Measurements from ENCODE around the gene PITHD1. TPM values are rescaled to one million over a fixed set of nuclear protein-coding genes. Genes with fewer than 3 reads are reported as not detected.
A peak's percentile ranks its signal among the peaks of the same experiment; 100 is the strongest.
"Not testable (repeated sequence)": the region's sequence is repeated elsewhere in the genome, so short reads cannot be mapped to it uniquely, and the experiment has no call there.

Gene PITHD1, protein sequence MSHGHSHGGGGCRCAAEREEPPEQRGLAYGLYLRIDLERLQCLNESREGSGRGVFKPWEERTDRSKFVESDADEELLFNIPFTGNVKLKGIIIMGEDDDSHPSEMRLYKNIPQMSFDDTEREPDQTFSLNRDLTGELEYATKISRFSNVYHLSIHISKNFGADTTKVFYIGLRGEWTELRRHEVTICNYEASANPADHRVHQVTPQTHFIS
- total RNA-seq, result 32.9 TPM

DNA sequence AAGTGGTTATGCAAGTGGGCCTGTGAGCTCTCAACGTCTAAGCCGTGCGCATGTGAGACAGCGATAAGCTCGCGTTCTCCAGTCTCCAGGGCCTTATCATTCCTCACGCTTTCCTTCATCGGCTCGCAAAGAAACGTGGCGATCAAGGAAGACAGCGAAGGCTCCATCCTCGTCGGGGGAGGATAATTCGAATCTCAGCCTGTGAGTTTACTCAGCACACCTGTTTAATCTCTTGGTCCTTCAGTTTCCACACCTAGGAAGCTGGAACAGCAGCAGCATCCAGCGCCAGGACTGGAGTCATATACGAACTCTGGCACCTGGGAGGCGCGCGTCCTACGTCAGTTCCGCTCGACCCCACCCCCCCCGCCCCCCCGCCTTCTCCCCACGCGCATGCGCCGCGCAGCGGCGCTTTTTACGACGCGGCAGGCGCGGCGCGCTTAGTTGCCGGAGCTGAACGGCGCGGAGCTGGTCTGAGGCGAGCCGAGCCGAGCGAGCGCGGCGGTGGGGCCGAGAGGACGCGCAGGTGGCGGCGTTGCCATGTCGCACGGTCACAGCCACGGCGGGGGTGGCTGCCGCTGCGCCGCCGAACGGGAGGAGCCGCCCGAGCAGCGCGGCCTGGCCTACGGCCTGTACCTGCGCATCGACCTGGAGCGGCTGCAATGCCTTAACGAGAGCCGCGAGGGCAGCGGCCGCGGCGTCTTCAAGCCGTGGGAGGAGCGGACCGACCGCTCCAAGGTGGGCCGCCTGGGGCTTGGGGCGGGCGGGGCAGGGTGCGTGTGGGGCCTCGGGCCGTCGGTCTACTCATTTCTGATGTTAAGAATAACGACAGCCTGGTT lies at the start of gene PITHD1:
PITHD1 (plus strand) TSS at position 440 of the 836 bp plus-strand sequence; CDS start at position 538, 98 bp downstream.
- ATAC-seq (peak; percentile 83), DNase-seq (ENCODE audit: low spot score) (peak; percentile 86)

DNA sequence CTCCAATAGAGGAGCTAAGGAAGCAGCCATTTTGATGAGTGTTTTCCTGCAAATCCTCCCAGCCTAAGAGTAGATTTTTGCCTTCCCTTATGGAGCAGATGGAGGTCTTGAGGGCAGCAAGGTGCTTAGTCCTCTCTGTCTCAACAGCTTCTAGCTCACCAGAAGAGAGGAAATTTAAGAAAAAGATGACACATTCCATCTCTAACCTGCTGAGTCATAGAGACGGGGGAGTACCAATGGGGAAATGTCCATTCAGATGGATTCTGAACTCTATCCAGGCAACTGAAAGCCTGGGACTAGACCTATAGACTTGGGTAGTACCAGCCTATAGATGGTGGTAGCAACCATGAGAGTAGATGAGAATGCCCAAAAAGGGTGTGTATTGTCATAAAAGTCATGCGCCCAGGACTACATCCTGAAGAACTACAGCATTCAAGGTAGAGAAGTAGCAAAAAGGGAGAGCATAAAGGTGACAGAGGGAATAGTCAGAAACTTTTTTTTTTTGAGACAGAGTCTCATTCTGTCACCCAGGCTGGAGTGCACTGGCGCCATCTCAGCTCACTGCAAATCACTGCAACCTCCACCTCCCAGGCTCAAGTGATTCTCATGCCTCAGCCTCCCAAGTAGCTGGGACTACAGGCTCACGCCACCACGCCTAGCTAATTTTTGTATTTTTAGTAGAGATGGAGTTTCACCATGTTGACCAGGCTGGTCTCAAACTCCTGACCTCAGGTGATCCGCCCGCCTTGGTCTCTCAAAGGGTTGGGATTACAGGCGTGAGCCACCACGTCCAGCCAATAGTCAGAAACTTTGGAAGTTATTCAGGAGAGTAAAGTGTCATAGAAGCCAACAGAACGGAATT lies 45.6 kb upstream of the PITHD1 start:
- ATAC-seq (no peak), DNase-seq (ENCODE audit: low spot score) (no peak)

DNA sequence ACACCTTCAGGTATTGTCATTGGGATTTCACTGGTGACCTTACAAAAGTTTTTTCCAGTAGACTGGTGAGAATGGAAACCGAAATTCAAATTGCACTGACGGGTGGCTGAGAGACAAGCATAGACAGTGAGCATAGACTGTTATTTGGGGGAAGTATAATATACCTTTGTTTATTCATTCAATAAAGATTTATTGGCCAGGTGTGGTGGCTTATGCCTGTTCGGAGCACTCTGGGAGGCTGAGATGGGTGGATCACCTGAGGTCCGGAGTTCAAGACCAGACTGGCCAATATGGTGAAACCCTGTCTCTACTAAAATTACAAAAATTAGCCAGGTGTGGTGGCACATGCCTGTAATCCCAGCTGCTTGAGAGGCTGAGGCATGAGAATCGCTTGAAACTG lies 44.9 kb upstream of the PITHD1 start:
- DNase-seq (ENCODE audit: low spot score); ATAC-seq: not testable (repeated sequence)

DNA sequence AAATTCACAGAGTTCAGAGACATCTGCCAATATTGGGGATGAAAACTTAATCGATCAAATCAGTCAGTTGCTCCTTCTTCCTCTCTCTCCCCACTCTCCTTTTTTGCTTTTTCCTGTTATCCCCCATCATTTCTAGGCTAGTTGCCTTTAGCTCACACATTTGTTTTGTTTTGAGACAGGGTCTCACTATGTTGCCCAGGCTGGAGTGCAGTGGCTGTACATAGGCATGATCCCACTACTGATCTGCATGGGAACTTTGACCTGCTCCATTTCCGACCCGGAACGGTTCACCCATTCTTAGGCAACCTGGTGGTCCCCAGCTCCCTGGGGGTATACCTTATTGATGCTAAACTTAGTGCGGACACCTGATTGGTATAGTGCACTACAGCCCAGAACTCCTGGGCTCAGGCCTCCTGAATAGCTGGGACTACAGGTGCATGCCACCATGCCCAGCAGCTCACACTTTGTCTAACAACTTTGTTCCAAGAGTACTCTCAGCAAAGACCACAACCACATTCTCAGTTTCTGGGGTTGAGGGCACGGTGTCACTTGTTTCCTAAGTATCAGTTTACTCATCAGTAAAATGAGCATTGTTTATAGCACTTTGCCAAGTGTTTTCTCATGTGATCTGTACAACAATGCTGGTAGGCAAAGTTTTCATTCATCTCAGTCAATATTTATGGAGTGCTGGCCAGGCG lies 41.6 kb upstream of the PITHD1 start:
- DNase-seq (ENCODE audit: low spot score), result no peak

DNA sequence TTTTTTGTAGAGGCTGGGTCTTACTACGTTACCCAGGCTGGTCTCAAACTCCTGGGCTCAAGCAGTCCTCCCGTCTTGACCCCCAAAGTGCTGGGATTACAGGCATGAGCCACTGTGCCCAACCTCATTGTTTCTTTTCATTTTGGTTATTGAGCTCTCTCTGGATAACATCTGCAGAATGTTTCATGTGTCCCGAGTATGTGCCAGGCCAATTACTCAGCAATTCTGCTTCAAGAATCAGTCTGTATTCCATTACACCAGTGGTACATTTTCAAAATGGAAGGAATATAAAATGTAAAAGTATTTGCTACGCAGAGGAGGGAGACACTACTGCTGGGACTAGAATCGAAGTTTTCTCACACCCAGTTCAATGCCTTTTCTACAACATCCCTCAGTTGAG lies 36.6 kb upstream of the PITHD1 start:
- no peak for ATAC-seq

More for the DNA sequence above, 41.6 kb upstream of the PITHD1 start:
- no peak for ATAC-seq

DNA sequence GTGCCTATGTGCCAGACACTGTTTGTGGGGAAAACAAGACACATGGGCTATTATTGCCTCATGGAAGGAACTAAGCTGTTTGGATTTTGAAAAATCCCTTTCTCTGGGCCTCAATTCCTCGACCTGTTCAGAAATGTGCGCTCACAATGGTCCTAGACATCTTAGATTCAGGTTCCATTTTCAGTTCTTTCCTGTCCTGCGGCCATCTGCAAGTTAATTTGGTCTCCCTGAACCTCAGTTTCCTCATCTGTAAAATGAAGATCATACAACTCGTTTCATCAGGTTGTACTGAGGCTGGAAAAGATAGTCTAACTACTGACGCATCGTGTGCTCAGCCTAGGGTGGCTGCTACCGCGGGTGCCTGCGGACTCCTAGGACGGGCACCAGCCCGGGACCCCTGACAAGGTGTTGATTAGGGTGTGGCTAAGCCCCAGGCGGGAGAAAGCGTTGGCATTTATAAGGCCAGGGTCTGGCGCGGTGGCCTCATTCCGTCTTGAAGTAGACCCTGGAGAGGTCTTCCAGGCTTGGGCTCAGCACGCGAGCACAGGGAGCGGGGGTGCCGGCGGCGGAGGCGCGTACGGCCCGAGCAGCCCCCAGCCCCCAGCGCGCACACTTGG lies 35.4 kb upstream of the PITHD1 start:
- DNase-seq (ENCODE audit: low spot score) (peak; percentile 56), ATAC-seq (peak; percentile 21)

More for the DNA sequence above, 36.6 kb upstream of the PITHD1 start:
- no peak for DNase-seq (ENCODE audit: low spot score)

DNA sequence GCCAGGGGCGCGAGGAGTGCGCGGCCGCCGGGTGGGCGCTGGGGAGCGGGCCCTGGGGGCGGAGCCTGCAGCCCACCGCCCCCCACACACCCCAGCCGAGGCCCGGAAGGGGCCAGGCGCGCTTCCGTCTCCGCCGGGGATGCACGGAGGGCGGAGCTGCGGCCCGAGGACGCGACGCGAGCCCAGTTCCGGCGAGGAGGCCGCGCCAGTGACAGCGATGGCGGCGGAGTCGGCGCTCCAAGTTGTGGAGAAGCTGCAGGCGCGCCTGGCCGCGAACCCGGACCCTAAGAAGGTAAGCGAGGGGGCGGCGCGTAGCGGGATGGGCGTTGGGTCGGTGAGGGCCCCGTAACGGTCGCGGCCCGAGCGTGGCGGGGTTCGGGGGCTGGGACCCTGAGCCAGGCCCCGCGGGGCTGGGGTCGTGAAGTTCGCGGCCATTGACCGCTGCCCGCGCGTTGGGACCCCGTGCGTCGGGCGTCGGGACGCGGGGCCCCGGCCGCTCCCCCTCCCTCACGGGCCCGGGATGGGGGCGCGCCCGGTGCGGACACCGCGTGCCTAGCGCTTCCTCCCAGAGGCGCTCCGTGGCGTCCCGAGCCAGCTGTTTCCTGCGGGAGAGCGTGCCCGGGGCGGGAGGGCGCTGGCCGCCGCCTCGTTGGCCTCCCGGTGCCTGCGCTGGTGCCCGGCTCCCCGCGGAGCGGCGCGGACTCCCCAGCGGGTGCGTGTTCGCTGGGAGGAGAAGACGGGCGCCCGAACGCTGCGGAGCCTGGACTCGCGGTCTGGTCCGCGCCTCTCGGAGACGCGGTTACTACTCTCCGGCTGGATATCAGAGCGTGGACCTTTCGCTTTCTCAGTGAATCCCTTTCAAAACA lies 34.7 kb upstream of the PITHD1 start, which contains the start of gene ELOA:
ELOA (plus strand) TSS at position 185 of the 866 bp plus-strand sequence; CDS start at position 218, 33 bp downstream.
- DNase-seq (ENCODE audit: low spot score) (peak; percentile 81), ATAC-seq (peak; percentile 91)

DNA sequence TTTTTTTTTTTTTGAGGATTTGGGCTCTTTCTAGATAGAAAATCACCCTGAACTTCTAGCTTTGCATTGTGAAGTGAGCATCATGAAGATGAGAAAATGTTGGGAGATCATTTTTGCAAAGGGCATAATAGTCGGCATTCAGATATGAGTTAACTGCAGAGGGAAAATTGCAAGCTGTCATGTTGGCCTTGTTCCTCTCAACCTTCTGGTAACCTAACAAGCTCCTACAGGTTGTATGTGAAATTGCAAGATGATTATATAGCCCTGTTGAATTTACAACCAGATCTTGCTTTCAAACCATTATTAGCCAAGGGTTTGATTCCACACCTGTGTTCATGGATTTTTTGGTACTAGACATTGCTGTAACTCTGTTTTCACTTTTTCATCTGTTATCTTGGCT lies 32.7 kb upstream of the PITHD1 start:
- ATAC-seq (peak; percentile 30), DNase-seq (ENCODE audit: low spot score) (no peak)

DNA sequence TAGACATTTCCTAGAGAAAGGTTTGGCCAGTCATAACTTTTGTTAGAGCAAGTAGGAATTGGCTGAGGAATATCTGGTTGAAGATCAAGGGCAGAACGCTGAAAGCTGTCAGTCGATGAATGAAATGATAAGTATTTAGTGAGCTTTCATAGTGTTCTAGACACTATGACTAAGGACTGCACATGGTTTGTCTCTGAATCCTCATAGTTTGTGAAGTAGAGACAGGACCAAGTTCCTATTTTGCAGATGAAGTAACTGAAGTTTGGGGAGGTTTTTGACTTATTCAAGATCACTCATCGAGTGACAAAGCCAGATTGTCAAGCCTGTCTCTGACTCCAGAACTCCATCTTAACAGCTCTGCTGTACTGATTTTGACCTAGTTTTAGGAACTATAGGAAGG lies 30.2 kb upstream of the PITHD1 start:
- ATAC-seq (no peak), DNase-seq (ENCODE audit: low spot score) (no peak)

DNA sequence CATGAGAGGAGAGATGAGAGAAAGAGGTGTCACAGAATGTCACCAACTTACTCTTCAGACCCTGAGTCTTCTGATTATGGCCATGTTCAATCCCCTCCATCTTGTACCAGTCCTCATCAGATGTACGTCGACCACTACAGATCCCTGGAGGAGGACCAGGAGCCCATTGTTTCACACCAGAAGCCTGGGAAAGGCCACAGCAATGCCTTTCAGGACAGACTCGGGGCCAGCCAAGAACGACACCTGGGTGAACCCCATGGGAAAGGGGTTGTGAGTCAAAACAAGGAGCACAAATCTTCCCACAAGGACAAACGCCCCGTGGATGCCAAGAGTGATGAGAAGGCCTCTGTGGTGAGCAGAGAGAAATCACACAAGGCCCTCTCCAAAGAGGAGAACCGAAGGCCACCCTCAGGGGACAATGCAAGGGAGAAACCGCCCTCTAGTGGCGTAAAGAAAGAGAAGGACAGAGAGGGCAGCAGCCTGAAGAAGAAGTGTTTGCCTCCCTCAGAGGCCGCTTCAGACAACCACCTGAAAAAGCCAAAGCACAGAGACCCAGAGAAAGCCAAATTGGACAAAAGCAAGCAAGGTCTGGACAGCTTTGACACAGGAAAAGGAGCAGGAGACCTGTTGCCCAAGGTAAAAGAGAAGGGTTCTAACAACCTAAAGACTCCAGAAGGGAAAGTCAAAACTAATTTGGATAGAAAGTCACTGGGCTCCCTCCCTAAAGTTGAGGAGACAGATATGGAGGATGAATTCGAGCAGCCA lies 27.0 kb upstream of the PITHD1 start:
- no peak for DNase-seq (ENCODE audit: low spot score)

DNA sequence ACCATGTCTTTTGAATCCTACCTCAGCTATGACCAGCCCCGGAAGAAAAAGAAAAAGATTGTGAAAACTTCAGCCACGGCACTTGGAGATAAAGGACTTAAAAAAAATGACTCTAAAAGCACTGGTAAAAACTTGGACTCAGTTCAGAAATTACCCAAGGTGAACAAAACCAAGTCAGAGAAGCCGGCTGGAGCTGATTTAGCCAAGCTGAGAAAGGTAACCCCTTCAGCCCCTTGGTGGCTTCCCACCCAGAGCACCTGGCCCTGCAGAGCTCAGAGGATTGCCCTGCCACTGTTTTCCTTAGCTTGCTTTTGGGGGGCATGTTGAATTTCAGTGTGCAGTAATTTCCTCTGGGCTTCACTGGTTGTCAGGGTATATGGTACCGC lies 26.4 kb upstream of the PITHD1 start:
- no peak for DNase-seq (ENCODE audit: low spot score)
- ATAC-seq, result no peak

More for the DNA sequence above, 27.0 kb upstream of the PITHD1 start:
- peak; percentile 89 for ATAC-seq

DNA sequence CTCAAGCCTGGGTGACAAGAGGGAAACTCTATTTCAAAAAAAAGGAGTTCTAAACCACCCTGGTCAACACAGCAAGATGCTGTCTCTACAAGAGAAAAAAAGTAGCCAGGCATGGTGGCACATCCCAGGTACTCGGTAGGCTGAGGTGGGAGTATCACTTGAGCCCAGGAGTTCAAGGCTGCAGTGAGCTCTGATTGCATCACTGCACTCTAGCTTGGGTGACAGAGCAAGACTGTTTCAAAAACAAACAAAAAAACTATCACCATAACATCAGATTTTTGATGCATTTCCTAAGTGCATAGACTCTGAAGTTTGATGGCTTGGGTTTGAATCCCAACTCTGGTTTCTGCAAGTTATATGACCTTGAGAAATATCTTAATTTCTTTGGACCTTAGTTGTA lies 25.3 kb upstream of the PITHD1 start:
- ATAC-seq (no peak), DNase-seq (ENCODE audit: low spot score) (no peak)

DNA sequence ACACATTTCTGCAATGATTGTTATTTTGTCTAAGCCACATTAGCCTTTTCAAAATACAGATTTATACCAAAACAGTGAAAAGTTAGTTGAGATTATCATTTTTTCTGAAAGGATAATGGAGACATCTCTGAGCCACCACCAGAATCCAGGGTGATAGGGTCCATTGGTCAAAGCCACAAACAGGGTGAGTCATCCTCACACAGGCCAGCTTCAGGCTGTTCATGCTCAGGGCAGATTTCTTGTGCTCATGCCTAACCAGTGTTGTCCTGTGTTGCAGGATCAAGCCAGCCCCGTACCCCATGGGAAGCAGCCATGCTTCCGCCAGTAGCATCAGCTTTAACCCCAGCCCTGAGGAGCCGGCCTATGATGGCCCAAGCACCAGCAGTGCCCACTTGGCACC lies 21.5 kb upstream of the PITHD1 start:
- no peak for ATAC-seq
- DNase-seq (ENCODE audit: low spot score), result no peak

DNA sequence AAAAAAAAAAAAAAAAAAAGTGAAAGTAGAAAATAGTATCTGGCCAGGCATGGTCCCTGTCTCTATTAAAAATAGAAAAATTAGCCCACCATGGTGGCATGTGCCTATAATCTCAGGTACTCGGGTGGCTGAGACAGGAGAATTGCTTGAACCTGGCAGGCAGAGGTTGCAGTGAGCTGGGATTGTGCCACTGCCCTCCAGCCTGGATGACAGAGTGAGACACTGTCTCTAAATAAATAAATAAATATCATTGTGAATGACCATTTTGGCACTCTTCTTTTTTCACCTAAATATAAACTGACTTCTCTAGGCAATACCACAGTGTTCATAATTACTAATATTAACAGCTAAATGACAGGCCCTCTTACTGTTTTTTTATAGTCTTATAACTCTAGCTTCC lies 20.4 kb upstream of the PITHD1 start:
- ATAC-seq, result no peak
- DNase-seq (ENCODE audit: low spot score), result no peak

DNA sequence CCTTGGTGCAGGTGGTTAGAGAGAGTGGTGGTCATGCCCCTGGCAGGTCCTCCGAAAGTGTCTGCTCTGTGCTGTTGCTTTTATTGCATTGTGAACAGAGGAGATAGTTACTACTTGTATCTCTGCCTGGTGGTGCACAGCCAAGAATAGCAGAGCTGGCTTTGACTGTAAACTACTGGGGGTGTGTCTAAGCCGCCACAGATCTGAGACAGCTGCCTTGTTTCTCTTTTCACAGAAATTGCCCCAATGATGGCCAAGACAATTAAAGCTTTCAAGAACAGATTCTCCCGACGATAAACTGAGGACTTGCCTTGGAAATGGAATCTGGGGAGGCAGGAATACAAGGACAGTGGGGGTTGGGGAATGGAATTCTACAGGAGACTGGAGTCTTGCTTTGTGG lies 18.9 kb upstream of the PITHD1 start:
- DNase-seq (ENCODE audit: low spot score), result peak; percentile 26
- ATAC-seq, result no peak

DNA sequence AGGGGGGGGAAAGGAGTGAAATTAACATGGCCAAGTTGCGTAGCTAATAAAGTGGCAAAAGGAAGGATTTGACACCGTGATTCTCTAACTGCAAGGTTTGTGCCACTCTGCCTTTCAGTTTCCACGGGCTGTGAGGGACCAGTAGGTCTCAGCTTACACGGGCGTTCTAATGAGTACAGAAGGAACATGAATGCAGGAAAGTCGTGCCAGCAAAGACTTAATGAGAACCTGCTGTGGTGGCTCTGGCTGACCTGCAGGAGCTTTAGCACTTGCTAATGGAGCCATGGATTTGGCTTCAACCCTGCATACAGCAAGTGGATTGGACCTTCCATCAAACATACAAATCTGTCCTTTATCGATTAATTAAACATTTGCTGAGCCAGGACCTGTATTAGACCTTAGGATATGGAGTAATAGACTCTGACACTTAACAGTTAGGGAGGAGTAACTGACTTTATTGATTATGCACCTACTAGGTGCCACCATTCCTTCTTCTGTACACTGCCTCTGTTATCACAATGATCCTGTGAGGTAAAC lies 15.1 kb upstream of the PITHD1 start:
- peak; percentile 75 for ATAC-seq
- no peak for DNase-seq (ENCODE audit: low spot score)

DNA sequence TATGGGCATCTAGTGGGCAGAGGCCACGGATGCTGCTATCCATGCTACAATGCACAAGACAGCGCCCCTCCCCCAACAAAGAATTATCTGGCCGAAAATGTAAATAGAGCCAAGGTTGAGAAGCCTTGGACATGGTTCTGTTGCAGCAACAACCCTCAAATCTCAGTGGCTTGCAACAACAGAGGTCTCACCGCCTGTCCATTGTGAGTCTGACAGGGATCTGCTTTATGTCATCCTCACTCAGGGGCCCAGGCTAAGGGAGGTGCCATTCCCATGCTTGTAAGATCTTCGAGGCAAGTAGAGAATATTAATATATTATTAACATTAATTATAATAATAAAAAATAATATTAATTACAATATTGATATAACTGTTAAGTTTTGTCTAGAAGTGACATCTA lies 9.5 kb upstream of the PITHD1 start:
- ATAC-seq, result no peak
- DNase-seq (ENCODE audit: low spot score), result no peak

Data from left lobe of liver (tissue), 2 donors.